Endometrial microvascular endothelial cells (primary cell): ENCODE measurements around the gene TMEM63B. TPM values are rescaled to one million over a fixed set of nuclear protein-coding genes. Genes with fewer than 3 reads are reported as not detected.

Source experiments
- in situ Hi-C: cut with HindIII; loops from 2 replicates; pipeline ENCODE4 v1.10.0; 2017; ENCODE audit warnings: low sequenced_read_pairs, low pct_unique_long_range_greater_than_20kb; ENCODE audit errors: inconsistent ontology term
- total RNA-seq: library from RNA; depleted of rRNA; stranded (reverse); fragments of >200 nt; gene quantifications from one replicate; pipeline ENCODE4 v1.2.3, GENCODE V29; 2015; ENCODE audit errors: inconsistent ontology term

The TMEM63B gene
- total RNA-seq, 1 donor from 2014 or later: 28.7 TPM

GRCh38 chr6:44201638-44202303 lies 74.4 kb downstream of the TMEM63B start:
- in situ Hi-C loops: no loop called here

- in situ Hi-C loops: no loop called here
Observed at GRCh38 chr6:44202332-44202971, 75.1 kb downstream of the TMEM63B start.

- in situ Hi-C loops: no loop called here
Observed at GRCh38 chr6:44202972-44203750, 75.8 kb downstream of the TMEM63B start.

- in situ Hi-C loops: no loop called here
Observed at GRCh38 chr6:44203955-44204354, 76.6 kb downstream of the TMEM63B start.

Other genes starting within 250 kb of the TMEM63B start
- gene MRPL14, start 102 bp upstream of the TMEM63B start, total RNA-seq: 50.4 TPM
- gene CAPN11, start 31.3 kb downstream of the TMEM63B start, total RNA-seq: 3.8 TPM
- gene MYMX, start 89.4 kb downstream of the TMEM63B start, total RNA-seq: not detected
- 158 TPM for gene SLC29A1, start 96.0 kb downstream of the TMEM63B start, total RNA-seq
- 1,526 TPM for gene HSP90AB1, start 119.5 kb downstream of the TMEM63B start, total RNA-seq
- gene SLC35B2, start 130.0 kb downstream of the TMEM63B start, total RNA-seq: 56.8 TPM
- 47.3 TPM for gene NFKBIE, start 138.0 kb downstream of the TMEM63B start, total RNA-seq
- not detected for gene TMEM151B, start 142.9 kb downstream of the TMEM63B start, total RNA-seq
- gene AARS2, start 185.8 kb downstream of the TMEM63B start, total RNA-seq: 20.3 TPM
- gene SPATS1, start 215.1 kb downstream of the TMEM63B start, total RNA-seq: not detected